SKM-1 treated with dmso at 0.1 percent for 144 hours (cell line): ENCODE results near the gene TRPM5.

Experiments used
- DNase-seq: peaks from one replicate; lab custom pipeline; 2025; ENCODE audit not compliant: unreplicated experiment; lab: John Stamatoyannopoulos, UW

TRPM5 gene

DNA sequence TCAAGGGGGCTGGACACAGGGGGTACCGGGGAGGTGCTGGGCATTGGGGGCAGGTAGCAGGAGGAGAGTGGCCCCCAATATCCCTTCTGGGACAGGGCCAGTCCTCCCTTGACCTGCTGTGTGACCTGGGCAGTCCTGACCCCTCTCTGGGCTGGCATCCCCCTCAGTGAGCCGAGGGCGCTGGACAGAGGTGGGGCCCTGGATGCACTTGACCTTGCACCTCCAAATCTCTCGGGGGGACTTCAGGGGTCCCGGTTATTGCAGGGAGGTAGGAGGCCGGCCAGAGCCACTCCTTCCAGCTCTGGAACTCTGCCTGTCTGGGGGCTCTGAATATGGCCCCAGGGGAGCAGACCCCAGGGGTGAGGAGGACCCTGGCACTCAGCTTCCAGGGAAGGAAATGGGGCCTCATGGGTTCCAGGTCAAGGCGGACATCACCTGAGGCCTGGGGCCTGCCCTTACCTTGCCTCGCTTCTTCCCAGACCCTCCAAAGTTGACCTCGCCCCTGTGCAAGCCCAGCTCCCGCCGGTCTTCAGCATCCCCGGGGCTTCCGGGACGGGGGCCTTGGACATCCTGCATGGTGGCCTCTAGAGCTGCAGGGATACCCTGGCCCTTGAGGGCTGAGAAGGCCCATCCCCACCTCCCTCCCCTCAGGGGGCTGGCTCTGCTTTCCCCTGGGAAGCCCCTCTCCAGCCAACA lies 21.7 kb downstream of the TRPM5 start:
- no peak for DNase-seq

DNA sequence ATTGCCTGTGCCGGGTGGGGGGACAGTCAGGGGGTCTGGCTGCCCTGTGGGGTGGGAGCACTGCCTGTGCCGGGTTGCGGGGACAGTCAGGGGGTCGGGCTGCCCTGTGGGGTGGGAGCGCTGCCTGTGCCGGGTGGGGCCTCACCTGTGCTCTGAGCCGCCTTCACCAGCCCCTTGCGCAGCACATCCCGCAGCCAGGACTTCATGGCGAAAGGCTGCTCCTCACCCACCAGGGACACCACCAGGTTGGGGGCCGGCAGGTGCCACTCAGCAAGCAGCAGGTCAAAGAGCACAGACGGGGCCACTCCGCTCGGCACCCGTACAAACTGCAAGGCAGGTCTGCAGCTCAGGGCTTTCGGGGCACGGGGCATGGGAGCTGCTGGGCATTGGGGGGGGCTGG lies 22.3 kb downstream of the TRPM5 start:
- no peak for DNase-seq

GRCh38 chr11:2421226-2421994 lies 22.9 kb downstream of the TRPM5 start:
- DNase-seq: no peak

DNA sequence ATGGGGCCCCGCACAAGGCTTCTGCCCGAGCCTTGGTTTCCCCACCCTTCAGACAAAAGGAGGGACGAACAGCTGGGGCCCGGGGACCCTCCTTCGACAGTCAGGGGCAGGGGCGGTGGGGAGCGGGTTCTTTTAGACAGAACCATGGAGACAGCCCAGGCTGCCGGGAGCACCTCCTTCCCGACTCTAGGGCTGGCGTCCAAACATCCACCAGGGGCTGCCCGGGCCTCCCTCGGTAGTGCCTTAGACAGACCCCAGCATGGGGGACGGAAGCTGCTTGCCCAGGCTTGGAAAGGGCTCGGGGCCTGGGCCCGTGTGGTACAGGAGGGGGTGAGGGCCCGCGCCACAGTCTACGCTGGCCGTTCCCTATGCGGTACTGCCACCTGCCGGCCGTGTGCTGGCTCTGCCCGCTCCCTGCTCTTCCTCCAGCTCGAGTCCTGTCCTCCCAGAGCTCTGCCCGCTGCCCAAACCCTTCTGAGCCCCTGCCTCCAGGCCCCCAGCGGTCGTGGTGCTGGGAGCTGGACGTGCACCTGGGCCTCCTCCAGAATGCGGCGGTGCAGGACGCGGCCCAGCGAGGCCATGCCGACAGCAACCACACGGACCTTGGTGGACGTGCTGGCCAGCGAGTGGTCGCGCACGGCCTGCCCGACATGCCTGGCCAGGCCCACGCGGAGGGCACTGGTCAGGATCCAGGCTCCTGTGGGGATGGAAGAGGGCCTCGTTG lies 23.6 kb downstream of the TRPM5 start:
- DNase-seq: peak; percentile 62

GRCh38 chr11:2419638-2420501 lies 24.4 kb downstream of the TRPM5 start:
- peak; percentile 66 for DNase-seq

DNA sequence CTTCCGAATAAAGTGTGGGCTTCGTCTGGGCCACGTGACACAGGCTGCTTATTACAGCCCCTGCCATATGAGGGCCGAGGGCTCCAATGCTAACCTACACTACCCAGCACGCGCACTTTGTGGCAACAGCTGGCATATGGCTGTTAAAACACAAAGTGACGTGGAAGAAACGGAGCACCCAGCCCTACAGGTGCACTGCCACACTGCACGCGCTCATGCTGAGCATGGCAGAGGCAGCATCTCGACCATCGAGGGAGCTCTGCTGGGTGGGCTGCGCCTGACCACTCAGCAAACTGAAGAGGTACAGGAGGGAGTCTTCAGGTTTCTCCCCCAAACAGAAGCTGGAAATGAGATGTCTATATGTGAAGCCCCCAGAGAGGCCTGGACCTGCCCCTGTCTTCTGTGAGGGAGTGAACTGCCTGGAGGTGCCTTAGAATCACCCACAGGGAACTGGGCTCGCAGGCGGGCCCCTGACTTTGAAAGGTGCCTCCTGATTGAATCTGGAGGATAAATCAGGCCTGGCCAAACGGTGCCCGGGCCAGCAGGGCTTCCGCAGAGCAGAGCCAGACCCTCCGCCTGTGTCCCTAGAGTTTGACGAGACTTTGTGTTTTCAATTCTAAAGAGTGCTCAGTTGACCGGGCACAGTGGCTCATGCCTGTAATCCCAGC lies 25.5 kb downstream of the TRPM5 start:
- DNase-seq: no peak

DNA sequence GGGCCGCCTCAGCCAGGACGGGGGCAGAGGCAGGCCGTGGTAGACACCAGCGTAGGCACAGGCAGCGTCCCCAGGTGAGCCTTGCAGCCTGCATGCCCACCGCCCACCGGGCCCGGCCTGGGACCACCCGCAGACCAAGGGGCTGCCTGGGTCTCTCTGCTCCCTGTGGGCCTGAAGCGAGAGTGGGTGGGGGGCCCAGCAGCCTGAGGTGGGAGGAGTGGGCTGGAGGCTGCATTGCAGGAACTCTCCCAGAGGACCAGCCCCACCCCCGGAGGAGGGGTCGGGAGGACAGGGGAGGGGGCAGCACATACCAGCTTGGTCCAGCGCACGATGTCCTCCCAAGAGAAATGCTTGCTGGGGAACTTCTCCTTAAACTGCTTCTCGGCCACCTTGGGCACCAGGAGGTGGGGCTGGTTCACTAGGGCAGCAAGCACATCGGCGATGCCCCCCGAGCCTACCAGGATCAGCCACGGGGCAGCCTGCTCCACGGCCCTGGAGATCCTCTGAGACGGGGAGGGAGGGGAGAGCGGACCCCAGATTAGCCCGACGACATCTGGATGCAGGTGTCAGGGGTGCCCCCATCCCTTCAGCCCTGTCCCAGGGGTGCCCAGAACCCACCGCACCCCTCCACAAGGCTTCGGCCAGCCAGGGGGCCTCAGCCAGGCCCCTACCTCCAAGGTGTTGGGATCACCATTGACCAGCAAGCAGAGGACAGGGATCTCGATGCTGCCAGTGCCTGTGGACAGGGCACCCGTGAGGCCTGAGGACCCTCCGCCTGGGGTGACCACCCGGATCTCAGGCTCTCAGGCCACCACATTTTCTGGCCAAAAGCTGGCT lies 26.2 kb downstream of the TRPM5 start:
- no peak for DNase-seq

DNA sequence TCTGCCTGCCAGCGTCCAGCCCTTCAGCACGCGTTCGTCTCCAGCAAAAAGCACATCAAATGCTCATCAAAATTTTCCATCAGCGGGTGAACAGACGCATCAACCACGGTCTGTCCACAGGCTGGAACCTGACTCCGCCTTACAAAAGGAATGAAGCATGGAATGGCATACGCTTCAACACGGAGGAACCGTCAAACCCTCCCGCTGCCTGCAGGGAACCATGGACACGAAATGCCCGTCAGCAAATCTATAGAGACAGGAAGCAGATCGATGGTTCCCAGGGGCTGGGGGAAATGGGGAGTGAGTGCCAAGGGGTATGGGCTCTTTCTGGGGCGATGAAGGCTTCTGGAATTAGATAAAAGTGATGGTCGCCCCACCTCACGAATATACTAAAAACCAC lies 27.5 kb downstream of the TRPM5 start:
- no peak for DNase-seq

- DNase-seq: no peak
These were observed 28.5 kb downstream of the TRPM5 start for GRCh38 chr11:2415601-2416380.

DNA sequence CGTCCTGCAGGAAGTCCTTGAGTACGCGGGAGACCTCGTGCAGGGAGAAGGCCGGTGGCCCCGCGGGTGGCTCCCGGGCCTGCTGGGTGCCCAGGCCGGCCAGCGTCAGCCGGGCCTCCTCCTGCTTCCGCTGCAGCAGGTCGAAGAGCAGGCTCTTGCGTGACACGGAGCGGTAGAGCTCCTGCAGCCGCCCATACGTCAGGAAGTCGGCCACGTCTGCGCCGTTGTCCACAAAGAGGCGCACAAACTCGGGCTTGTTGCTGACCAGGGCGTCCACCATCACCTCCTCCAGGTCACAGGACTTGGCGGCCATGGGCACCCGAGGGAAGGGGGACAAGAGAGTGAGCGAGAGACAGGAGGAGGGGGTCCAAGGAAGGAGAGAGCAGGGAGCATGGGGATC lies 29.1 kb downstream of the TRPM5 start:
- DNase-seq: no peak

- DNase-seq: no peak
These were observed 29.7 kb downstream of the TRPM5 start for GRCh38 chr11:2414616-2415015.

DNA sequence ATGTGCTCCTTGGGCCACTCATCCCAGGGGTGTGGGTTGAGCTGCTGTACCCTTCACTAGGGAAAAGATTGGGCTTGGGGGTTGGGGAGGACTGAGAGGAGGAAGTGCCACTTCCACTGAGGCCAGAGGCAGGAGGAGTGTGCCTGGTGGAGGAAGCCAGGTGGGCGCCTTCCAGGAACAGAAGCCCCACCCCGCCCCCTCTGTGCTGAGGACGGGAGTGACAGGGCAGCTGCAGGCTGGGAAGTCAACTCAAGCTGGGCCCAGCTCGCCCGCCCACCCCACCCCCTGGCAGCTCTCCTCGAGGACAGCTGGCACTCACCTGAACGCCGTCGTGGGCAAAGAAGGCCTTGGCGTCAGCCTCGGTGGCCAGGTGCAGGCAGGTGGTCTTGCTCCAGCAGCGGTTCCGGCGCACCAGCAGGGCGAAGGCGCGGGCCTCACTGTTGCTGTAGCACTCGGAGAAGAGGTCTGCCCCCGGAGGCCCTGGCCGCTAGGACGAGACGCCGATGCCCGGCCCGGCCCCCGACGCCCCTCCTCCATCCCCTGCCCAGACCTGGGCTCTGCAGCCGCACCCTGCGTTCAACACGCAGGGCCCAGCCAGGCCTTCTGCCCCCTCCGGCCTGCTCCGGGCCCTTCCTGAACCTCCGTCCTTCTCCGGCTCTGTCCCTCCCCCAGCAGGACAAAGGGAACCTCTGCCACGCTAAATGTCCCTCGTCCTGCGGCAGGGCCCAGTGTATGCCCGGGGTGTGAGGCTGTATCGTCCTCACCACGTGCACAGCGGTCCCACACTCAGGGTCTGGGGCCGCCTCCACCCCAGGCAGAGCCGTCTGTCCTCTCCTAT lies 30.4 kb downstream of the TRPM5 start:
- no peak for DNase-seq

DNA sequence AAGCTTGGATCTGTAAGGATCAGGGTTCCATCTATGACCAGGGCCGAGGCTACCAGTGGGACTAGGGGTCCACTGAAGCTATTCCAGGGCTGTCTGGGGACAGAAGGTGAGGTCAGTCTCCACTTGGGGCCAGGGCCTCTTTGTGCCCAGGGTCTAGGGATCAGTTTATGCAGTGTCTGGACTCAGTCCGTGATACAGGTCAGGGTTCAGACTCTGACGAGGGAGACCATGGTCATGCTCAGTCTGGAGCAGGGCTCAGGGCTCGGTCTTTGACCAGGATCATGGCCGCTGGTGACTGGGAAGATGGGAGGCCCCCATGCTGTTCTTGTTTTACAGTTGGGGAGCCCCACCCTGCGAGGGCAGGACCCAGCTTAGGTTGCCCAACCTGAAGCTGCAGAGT lies 32.0 kb downstream of the TRPM5 start:
- DNase-seq: no peak

DNA sequence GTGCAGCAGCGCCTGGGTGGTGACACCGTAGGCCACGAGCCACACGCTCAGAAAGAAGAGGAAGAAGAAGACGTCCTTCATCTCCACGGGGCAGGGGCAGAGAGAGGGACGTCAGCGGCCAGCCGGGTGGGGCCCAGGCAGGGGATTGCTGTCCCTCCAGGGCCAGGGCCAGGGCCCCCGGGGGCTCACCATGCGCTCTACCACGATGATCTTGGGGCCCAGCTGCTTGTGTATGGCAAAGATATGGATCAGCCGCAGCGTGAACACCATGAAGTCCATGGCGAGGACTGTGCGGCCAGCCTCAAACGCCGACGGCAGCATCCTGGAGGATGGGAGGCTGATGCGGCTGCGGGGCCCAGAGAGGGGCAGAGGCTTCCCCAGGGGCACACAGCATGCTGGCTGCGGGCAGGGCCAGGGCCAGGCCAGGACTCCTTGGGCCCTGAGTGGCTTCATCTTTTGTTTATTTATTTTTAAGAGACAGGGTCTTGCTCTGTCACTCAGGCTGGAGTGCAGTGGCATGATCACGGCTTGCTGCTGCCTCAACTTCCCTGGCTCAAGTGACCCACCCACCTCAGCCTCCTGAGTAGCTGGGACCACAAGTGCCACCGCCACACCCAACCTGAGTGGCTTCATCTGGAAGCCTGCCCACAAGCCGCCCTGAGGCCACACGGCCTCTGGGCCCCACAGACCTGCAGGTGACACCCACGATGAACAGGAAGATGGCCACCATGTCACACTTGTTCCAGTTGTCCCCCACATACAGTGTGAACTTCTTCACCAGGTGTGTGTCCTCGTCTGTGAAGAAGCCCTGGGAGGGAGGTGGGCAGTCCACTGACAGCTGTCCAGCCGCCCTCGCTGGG lies 32.6 kb downstream of the TRPM5 start:
- DNase-seq: no peak

DNA sequence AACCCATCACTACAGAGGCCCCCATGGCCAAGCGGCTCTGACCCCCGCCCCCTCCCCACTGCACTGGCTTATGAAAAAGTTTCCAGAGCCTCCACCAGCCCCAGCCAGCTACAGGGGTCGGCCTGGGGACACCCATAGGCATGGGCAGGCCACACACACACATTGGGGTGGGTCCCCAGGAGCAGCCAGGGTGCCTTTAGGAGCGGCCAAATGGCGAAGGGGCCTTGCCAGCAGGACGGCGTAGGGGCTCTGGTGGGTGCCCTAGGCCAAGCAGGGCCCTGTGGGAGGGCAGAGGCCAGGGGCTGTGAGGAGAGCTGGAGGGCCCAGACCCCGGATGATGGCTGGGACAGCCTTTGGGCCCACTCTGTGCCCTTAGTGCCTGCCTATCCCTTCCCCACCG lies 33.7 kb downstream of the TRPM5 start:
- no peak for DNase-seq

DNA sequence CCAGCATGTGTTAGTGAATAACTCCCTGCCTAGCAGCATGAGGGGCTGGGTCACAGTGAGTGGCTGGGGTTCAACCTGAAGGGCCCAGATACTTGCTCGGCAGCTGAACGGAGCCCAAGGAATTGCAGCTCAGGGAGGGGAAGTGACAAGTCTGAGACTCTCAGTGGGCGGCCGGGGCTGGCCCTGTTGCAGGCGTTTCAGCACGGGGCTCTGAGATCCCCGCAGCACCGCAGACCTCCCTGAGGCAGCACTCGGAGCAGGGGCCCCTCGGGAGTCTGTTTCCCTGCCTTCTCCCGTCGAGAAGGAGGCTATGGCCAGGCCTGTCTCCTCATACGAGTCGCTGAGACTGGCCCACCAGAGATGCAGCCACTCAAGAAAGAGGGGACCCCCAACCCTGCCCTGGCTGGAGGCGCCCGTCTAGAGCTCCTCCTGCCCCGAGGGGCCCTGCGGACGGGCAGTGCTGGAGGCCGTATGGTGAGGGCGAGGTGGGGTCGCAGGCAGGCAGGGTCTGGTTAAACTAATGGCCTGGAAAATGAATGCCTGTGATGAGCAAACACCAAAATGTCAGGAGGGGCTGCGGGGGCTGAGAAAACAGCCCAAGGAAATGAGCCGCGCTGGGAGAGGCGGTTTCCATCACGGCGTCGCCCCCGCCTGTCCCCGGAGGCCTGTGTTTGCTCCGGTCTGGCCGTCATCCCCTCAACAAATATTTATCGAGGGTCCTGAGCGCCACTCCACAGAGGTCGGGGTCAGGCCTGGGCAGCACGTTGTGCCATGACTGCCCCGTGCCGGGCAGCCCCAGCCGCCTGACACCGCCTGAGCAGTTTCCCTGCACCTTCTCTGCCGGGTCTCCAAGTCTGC lies 34.5 kb downstream of the TRPM5 start:
- DNase-seq: no peak
